Effector CD4-positive, alpha-beta T cell (primary cell): ENCODE measurements around the gene SH3TC2. TPM values are rescaled to one million over a fixed set of nuclear protein-coding genes. Genes with fewer than 3 reads are reported as not detected.
"Not testable (repeated sequence)": the region's sequence is repeated elsewhere in the genome, so short reads cannot be mapped to it uniquely, and the experiment has no call there.

Source experiments
- DNase-seq: peaks from one replicate; pipeline ENCODE4 v3.0.0-alpha.2; 2020
- total RNA-seq: gene quantifications from one replicate; lab custom pipeline; 2026; lab: John Stamatoyannopoulos, UW

Gene SH3TC2
- total RNA-seq = not detected

DNA sequence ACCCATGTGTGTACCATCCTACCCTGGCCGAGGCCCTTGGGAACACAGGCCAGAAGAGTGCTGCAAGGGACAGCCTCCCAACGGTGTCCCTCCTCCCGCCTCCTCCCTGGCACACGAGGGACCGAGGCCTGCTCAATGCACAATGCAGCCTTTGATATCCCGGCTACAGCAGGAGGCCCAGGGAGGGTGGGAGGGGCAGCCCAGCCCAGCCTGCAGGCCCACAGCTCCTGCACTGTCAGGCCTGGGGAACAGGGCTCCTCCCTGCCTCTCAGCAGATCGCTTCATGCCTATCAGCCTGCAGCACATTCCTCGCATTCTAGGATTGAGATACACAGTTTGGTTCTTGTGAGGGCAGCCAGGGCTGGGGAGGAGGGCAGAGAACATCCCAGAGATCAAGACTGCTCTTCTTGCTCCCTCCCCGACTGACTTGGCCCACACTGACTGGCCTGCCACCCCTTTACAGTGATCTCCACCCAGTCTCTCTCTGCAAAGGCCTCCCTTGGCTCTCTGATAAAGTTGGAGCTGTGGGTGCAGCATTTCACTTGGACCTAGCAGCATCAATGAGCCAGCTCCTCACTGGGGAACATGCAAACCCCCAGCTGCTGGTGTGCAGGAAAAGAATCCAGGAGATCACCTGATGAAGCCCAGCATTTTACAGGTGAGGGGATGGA is at the start of gene SH3TC2:
SH3TC2 (minus strand) TSS at position 46 of the 671 bp plus-strand sequence; CDS start at position 6, 40 bp downstream.
- no peak for DNase-seq

DNA sequence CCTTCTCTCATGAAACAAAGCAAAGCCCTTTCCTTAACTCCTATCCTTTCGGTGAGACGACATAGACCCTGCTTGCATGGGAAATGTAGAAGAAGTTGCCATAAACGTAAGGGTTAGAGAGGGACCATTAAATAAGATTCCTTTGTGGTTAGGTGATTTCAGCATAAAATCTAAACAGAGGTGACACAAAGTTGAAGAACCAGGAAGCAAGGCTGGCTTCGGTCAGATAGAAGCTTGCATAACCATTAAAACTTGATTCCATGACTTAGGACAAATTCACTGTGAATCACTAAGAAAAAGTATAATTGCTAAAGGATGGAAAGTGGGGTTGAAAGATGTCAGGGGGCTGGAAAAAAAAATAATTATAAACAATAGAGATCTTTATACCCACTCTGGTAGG is 47.5 kb upstream of the SH3TC2 start:
- no peak for DNase-seq

- no peak for DNase-seq
Measured at GRCh38 chr5:149108651-149109280, 45.9 kb upstream of the SH3TC2 start.

- no peak for DNase-seq
Measured at GRCh38 chr5:149100331-149100730, 37.5 kb upstream of the SH3TC2 start.

- DNase-seq = no peak
Measured at GRCh38 chr5:149099920-149100319, 37.1 kb upstream of the SH3TC2 start.

DNA sequence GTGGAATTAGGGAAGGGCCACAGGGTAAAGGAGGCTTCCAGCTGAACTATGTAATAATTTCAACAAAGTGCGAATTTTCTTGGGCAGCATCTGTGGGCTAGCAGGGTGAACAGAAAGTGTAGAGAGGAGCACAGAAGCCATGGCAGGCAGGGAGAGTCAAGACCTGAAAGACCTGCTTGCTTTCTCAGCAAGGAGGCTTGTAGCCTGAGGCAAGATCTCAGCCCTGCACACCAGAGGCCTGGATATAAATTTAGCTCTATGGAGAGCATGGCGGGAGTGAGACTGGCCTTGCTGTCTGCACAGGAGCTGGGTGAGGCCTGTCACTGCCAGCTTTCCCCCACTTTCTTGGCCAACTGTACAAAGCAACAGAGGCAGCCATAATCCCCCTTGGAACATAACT is 32.1 kb upstream of the SH3TC2 start:
- no peak for DNase-seq

GRCh38 chr5:149093625-149094024 is 30.8 kb upstream of the SH3TC2 start:
- DNase-seq = no peak

DNA sequence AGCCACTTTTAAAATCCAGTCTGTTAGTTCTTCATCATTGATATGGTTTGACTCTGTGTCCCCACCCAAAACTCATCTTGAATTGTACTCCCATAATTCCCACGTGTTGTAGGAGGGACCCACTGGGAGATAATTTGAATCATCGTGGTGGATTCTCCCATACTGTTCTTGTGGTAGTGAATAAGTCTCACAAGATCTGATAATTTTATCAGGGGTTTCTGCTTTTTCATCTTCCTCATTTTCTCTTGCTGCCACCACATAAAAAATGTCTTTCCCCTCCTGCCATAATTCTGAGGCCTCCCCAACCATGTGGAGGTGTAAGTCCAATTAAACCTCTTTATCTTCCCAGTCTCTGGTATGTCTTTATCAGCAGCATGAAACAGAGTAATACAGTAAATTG is 26.9 kb upstream of the SH3TC2 start:
- DNase-seq = no peak

- DNase-seq = no peak
Measured at GRCh38 chr5:149088686-149089085, 25.8 kb upstream of the SH3TC2 start.

- DNase-seq = no peak
Measured at GRCh38 chr5:149083846-149084245, 21.0 kb upstream of the SH3TC2 start.

DNA sequence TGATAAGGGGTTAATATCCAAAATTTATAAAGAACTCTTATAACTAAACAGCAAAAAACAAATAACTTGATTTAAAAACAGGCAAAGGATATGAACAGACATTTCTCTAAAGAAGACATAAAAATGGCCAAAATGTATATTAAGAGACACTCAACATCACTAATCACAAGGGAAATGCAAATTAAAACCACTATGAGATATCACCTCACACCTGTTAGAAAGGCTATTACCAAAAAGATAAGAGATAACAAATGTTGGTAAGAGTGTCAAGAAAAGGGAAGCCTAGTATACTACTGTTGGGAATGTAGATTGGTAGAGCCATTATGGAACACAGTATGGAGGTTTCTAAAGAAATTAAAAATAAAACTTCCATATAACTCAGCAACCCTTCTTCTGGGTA is 19.4 kb upstream of the SH3TC2 start:
- DNase-seq = no peak

GRCh38 chr5:149080294-149080693 is 17.4 kb upstream of the SH3TC2 start:
- no peak for DNase-seq

- DNase-seq = no peak
Measured at GRCh38 chr5:149079883-149080282, 17.0 kb upstream of the SH3TC2 start.

DNA sequence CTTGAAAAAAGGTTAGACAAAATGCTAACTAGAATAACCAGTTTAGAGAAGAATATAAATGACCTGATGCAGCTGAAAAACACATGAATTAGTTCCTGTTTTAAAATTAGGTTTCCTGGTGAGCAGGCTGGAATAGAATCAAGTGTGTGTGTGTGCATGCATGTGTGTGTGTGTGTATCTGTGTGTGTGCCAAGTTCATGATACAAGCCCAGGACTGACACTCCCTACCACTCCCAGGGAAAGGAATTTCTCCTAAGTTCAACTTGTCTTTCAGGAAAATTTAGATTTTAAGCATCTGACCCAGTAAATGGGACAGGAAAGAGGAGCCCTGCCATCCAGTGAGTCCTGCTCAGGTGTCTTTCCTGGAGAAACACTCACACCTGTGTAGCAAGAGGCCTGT is 11.2 kb upstream of the SH3TC2 start:
- DNase-seq = not testable (repeated sequence)

- DNase-seq = no peak
Measured at GRCh38 chr5:149073213-149073612, 10.4 kb upstream of the SH3TC2 start.

DNA sequence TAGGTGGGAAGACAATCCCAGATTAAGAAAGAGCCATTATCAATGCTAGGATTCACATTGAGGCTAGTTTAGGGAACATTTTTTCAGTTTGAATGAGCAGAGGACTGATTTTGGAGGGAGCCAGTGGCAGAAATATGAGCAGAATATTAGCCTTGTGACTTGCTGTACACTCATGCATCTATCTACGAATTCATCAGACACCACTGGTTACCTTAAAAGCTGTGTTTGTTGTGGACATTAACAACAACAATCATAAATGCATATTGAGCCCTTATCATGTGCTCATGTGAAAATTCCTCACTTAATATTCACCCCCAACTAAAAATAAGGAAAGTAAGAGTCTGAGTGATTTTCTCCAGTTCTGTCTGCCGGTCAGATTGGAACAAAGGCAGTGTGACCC is 9.9 kb upstream of the SH3TC2 start:
- no peak for DNase-seq

DNA sequence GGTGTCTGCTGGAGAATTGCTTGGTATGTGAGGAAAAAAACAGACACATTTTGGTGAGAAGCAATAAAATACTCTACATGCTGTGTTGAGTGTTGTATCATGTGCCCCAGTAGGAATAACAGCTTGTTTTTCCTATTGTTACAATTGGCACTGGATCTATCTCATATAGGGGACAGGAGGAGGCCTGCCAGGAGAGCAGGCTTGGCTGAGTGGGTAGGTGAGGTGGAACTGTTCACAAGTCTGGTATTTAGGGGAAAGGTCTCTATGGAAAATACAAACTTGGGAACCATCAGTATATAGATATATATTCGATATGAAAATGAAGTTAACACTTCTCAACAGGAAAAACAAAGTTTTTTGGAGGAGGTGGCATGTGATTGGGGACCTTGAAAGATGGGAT is 9.5 kb upstream of the SH3TC2 start:
- no peak for DNase-seq

DNA sequence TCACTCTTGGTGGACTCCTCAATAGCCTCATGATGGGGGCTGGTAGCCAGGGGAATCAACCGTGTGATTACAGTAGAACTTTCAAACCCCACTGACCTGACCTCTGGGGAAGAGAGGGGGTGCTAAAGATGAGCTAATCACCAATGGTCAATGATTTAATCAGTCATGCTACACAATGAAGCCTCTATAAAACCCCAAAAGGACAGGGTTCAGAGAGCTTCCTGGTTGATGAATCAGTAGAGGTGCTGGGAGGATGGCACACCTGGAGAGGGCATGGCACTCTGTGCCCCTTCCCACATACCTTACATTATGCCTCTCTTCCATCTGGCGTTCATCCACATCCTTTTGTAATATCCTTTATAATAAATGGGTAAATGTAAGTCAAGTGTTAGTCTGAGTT is 8.9 kb upstream of the SH3TC2 start:
- no peak for DNase-seq

- DNase-seq = no peak
Measured at GRCh38 chr5:149071216-149071615, 8.4 kb upstream of the SH3TC2 start.

- DNase-seq = no peak
Measured at GRCh38 chr5:149069711-149070110, 6.8 kb upstream of the SH3TC2 start.

GRCh38 chr5:149063896-149064478 is 1.1 kb upstream of the SH3TC2 start:
- no peak for DNase-seq

DNA sequence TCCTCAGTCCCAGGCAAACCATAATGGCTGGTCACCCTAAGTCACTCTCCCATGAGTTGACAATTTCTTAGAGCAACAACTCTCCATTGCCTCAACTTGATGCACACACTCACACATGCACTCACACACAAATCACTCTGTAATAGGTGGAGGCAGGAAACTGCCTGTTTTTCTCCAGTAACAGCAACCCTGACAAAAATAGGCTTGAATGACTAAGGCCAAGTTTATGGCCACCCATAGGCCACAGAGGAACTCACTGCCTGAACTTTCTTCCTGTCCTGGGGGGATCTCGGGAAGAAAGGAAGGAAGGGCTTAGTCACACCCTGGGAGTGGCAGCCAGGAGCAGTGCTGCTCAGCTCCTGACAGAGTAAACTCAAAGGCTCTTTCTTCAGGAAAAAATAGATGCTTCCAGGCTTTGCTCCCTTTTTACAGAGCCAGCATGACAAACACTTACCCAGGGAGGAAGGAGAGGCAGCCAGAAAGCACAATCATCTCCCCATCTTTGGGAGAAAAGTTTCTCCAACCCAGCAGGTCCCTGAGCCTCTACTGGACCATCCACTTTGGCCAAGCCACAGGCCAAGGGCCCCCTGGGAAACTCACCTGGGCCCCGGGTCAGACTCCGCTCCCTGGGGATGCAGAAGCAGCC is 368 bp downstream of the SH3TC2 start:
- no peak for DNase-seq

GRCh38 chr5:149061341-149061740 is 1.5 kb downstream of the SH3TC2 start:
- DNase-seq = no peak

DNA sequence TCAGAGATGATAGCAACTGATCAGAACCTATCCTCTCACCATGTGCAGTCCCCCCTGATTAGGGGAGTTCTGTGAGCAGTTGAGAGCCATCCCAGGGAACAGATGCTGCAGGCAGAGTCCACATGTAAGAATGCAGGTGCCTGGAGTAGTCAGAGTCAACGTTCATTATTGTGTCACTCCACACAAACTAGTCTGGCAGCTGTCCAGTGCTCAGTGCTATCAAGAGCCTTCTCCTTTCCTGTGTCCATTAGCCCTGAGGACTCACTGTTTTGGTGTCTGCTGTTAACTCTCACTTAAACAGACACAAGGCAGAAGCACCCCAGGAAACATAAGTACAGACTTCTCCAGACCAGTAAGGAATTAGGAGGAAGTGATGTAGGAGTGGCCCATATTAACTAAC is 2.5 kb downstream of the SH3TC2 start:
- no peak for DNase-seq
